Osteoblast (primary cell): Measurements from ENCODE around the gene TRAPPC5. TPM values are rescaled to one million over a fixed set of nuclear protein-coding genes. Genes with fewer than 3 reads are reported as not detected.

Source experiments
- DNase-seq: peaks from one replicate; pipeline ENCODE4 v3.0.0; 2011; ENCODE audit warnings: low spot score, mixed read lengths; ENCODE audit not compliant: insufficient read length; ENCODE audit errors: missing footprints
- H2AFZ ChIP-seq: 2 replicates; pipeline ENCODE4 v1.6.0; 2011; ENCODE audit warnings: mild to moderate bottlenecking, low read length
- H3K27ac ChIP-seq: 2 replicates; pipeline ENCODE4 v1.5.1; 2011; ENCODE audit warnings: mild to moderate bottlenecking, low read depth, low read length, moderate library complexity
- H3K27me3 ChIP-seq: 2 replicates; pipeline ENCODE4 v1.6.0; 2012; ENCODE audit warnings: mild to moderate bottlenecking, control low read depth, inconsistent platforms, low read length, moderate library complexity; ENCODE audit not compliant: insufficient read depth
- H3K36me3 ChIP-seq: 2 replicates; pipeline ENCODE4 v1.5.1; 2011; ENCODE audit warnings: mild to moderate bottlenecking, low read length, control low read depth, moderate library complexity; ENCODE audit not compliant: insufficient read depth
- H3K4me1 ChIP-seq: 2 replicates; pipeline ENCODE4 v1.5.1; 2011; ENCODE audit warnings: mild to moderate bottlenecking, low read length, control low read depth, moderate library complexity; ENCODE audit not compliant: insufficient read depth
- H3K4me2 ChIP-seq: 2 replicates; pipeline ENCODE4 v1.6.0; 2011; ENCODE audit warnings: mild to moderate bottlenecking, low read length; ENCODE audit not compliant: insufficient read depth
- H3K4me3 ChIP-seq: fragments of 200-600 bp; sonication (generic); 3 replicates; pipeline ENCODE4 v1.5.1; 2012; ENCODE audit warnings: mild to moderate bottlenecking, low read length, inconsistent platforms; ENCODE audit not compliant: insufficient read depth
- H3K79me2 ChIP-seq: 2 replicates; pipeline ENCODE4 v1.6.0; 2012; ENCODE audit warnings: mild to moderate bottlenecking, low read length, control low read depth, inconsistent platforms; ENCODE audit not compliant: insufficient read depth
- H3K9me3 ChIP-seq: 2 replicates; pipeline ENCODE4 v1.5.1; 2011; ENCODE audit warnings: low read depth, low read length, control low read depth
- H4K20me1 ChIP-seq: 2 replicates; pipeline ENCODE4 v1.6.0; 2012; ENCODE audit warnings: mild to moderate bottlenecking, low read length, control low read depth; ENCODE audit not compliant: insufficient read depth
- CTCF ChIP-seq: IDR thresholded peaks from 2 replicates; pipeline ENCODE4 v1.5.1; 2011; ENCODE audit warnings: mild to moderate bottlenecking, low read depth, low read length, moderate library complexity; ENCODE audit errors: extremely low read depth
- total RNA-seq: library from RNA; depleted of rRNA; stranded (reverse); fragments of >200 nt; gene quantifications from 2 replicates; pipeline ENCODE4 v1.2.3, GENCODE V29; 2012

TRAPPC5 gene
- total RNA-seq, 1 donor: 26.4 TPM

- peaks cover 12% of the 10 kb centered on the region for H3K4me1 ChIP-seq
- peaks cover 18% of the 10 kb centered on the region for H4K20me1 ChIP-seq
- H3K27me3 ChIP-seq: peaks cover 5% of the 10 kb centered on the region
- H3K4me2 ChIP-seq: no peak overlapping the region
- H3K9me3 ChIP-seq: no peaks in the 10 kb centered on the region
- peak; percentile 77 for DNase-seq
- H3K79me2 ChIP-seq: peaks cover 20% of the 10 kb centered on the region
- H2AFZ ChIP-seq: no peak overlapping the region
- no peak overlapping the region for H3K4me3 ChIP-seq
- TF ChIP-seq CTCF: no peak
- peaks cover 12% of the 10 kb centered on the region for H3K36me3 ChIP-seq
- no peak overlapping the region for H3K27ac ChIP-seq
Measured at GRCh38 chr19:7678971-7679751, 1.5 kb upstream of the TRAPPC5 start.

- H3K4me3 ChIP-seq: peak overlapping the region; percentile 98
- H3K4me2 ChIP-seq: peak overlapping the region; percentile 89
- H3K9me3 ChIP-seq: no peaks in the 10 kb centered on the region
- H3K79me2 ChIP-seq: peaks cover 20% of the 10 kb centered on the region
- peaks cover 5% of the 10 kb centered on the region for H3K27me3 ChIP-seq
- no peak for TF ChIP-seq CTCF
- no peak for DNase-seq
- H4K20me1 ChIP-seq: peaks cover 18% of the 10 kb centered on the region
- H3K36me3 ChIP-seq: peaks cover 12% of the 10 kb centered on the region
- H3K4me1 ChIP-seq: peaks cover 12% of the 10 kb centered on the region
- H3K27ac ChIP-seq: no peak overlapping the region
- peak overlapping the region; percentile 97 for H2AFZ ChIP-seq
Measured at GRCh38 chr19:7679771-7680605, 645 bp upstream of the TRAPPC5 start.

GRCh38 chr19:7681340-7682174, 924 bp downstream of the TRAPPC5 start:
- Histone ChIP-seq H3K4me1 (peaks cover 12% of the 10 kb centered on the region), H3K36me3 (peaks cover 12% of the 10 kb centered on the region), H3K4me3 (peak overlapping the region; percentile 98), H3K79me2 (peaks cover 20% of the 10 kb centered on the region), H4K20me1 (peaks cover 20% of the 10 kb centered on the region), H3K27me3 (peaks cover 5% of the 10 kb centered on the region), H3K4me2 (peak overlapping the region; percentile 89), H2AFZ (peak overlapping the region; percentile 85), H3K9me3 (no peaks in the 10 kb centered on the region), H3K27ac (peak overlapping the region; percentile 61)
- DNase-seq: peak; percentile 100
- peak; percentile 59 for TF ChIP-seq CTCF
